ENCODE results near the gene GID8. TPM values are rescaled to one million over a fixed set of nuclear protein-coding genes. Genes with fewer than 3 reads are reported as not detected.

GID8 gene
- total RNA-seq, 2 donors from 2014 or later, result 33.4 to 39.9 TPM

- Mint-ChIP-seq H3K27ac (peak overlapping the region; percentile 80), H3K36me3 (ENCODE audit: low read depth) (peaks cover 2% of the 10 kb centered on the region)
Measured at GRCh38 chr20:62898093-62898964, 39.6 kb upstream of the GID8 start.

GRCh38 chr20:62898970-62899632, 38.8 kb upstream of the GID8 start:
- H3K9me3 ChIP-seq (ENCODE audit: control insufficient read depth, low read length, poor library complexity, severe bottlenecking), result no peaks in the 10 kb centered on the region
- DNase-seq (no peak), ATAC-seq (no peak)
- peak overlapping the region; percentile 73 for H3K4me3 Mint-ChIP-seq
- H3K36me3 Mint-ChIP-seq (ENCODE audit: low read depth), result peaks cover 2% of the 10 kb centered on the region
- H3K4me1 Mint-ChIP-seq, result peaks cover 21% of the 10 kb centered on the region
- H3K27ac Mint-ChIP-seq, result peak overlapping the region; percentile 80
- H3K27me3 Mint-ChIP-seq, result no peaks in the 10 kb centered on the region

More at GRCh38 chr20:62898093-62898964, 39.6 kb upstream of the GID8 start:
- no peak for DNase-seq
- Mint-ChIP-seq H3K4me1 (peaks cover 21% of the 10 kb centered on the region), H3K27me3 (no peaks in the 10 kb centered on the region), H3K4me3 (peak overlapping the region; percentile 36)
- H3K9me3 ChIP-seq (ENCODE audit: control insufficient read depth, low read length, poor library complexity, severe bottlenecking), result no peaks in the 10 kb centered on the region
- ATAC-seq, result no peak

GRCh38 chr20:62899633-62900051, 38.3 kb upstream of the GID8 start:
- Mint-ChIP-seq H3K27ac (peak overlapping the region; percentile 80), H3K4me1 (peaks cover 21% of the 10 kb centered on the region), H3K36me3 (ENCODE audit: low read depth) (no peaks in the 10 kb centered on the region), H3K27me3 (no peaks in the 10 kb centered on the region), H3K4me3 (peak overlapping the region; percentile 80)
- no peak for DNase-seq
- ATAC-seq, result no peak
- no peaks in the 10 kb centered on the region for H3K9me3 ChIP-seq (ENCODE audit: control insufficient read depth, low read length, poor library complexity, severe bottlenecking)

GRCh38 chr20:62900052-62900691, 37.8 kb upstream of the GID8 start:
- no peaks in the 10 kb centered on the region for H3K27me3 Mint-ChIP-seq

GRCh38 chr20:62900692-62901584, 37.0 kb upstream of the GID8 start:
- Mint-ChIP-seq H3K4me3 (peak overlapping the region; percentile 80), H3K27ac (peak overlapping the region; percentile 80), H3K4me1 (peaks cover 26% of the 10 kb centered on the region), H3K36me3 (ENCODE audit: low read depth) (peaks cover 8% of the 10 kb centered on the region), H3K27me3 (no peaks in the 10 kb centered on the region)
- ATAC-seq, result peak; percentile 61
- no peak for DNase-seq
- no peaks in the 10 kb centered on the region for H3K9me3 ChIP-seq (ENCODE audit: control insufficient read depth, low read length, poor library complexity, severe bottlenecking)

More at GRCh38 chr20:62900052-62900691, 37.8 kb upstream of the GID8 start:
- ATAC-seq (peak; percentile 93), DNase-seq (peak; percentile 50 to 78 (median 66))
- H3K4me3 Mint-ChIP-seq, result peak overlapping the region; percentile 80
- peaks cover 25% of the 10 kb centered on the region for H3K4me1 Mint-ChIP-seq
- H3K27ac Mint-ChIP-seq, result peak overlapping the region; percentile 80
- H3K36me3 Mint-ChIP-seq (ENCODE audit: low read depth), result peaks cover 5% of the 10 kb centered on the region
- H3K9me3 ChIP-seq (ENCODE audit: control insufficient read depth, low read length, poor library complexity, severe bottlenecking), result no peaks in the 10 kb centered on the region

GRCh38 chr20:62901891-62902290, 36.1 kb upstream of the GID8 start:
- DNase-seq (no peak), ATAC-seq (no peak)
- H3K9me3 ChIP-seq (ENCODE audit: control insufficient read depth, low read length, poor library complexity, severe bottlenecking), result no peaks in the 10 kb centered on the region
- no peak overlapping the region for H3K4me3 Mint-ChIP-seq
- H3K27me3 Mint-ChIP-seq, result no peaks in the 10 kb centered on the region
- peaks cover 26% of the 10 kb centered on the region for H3K4me1 Mint-ChIP-seq
- peaks cover 8% of the 10 kb centered on the region for H3K36me3 Mint-ChIP-seq (ENCODE audit: low read depth)
- H3K27ac Mint-ChIP-seq, result peak overlapping the region; percentile 80

- H3K27me3 Mint-ChIP-seq, result no peaks in the 10 kb centered on the region
- H3K9me3 ChIP-seq (ENCODE audit: control insufficient read depth, low read length, poor library complexity, severe bottlenecking), result no peaks in the 10 kb centered on the region
- peaks cover 8% of the 10 kb centered on the region for H3K36me3 Mint-ChIP-seq (ENCODE audit: low read depth)
- peaks cover 30% of the 10 kb centered on the region for H3K4me1 Mint-ChIP-seq
- ATAC-seq (no peak), DNase-seq (no peak)
- H3K27ac Mint-ChIP-seq, result peak overlapping the region; percentile 57
- no peak overlapping the region for H3K4me3 Mint-ChIP-seq
Measured at GRCh38 chr20:62902926-62903615, 34.9 kb upstream of the GID8 start.

- Mint-ChIP-seq H3K4me1 (peaks cover 20% of the 10 kb centered on the region), H3K4me3 (no peak overlapping the region), H3K27me3 (no peaks in the 10 kb centered on the region), H3K36me3 (ENCODE audit: low read depth) (peaks cover 13% of the 10 kb centered on the region), H3K27ac (peak overlapping the region; percentile 79)
- ATAC-seq, result no peak
- no peak for DNase-seq
- no peaks in the 10 kb centered on the region for H3K9me3 ChIP-seq (ENCODE audit: control insufficient read depth, low read length, poor library complexity, severe bottlenecking)
Measured at GRCh38 chr20:62905536-62906117, 32.3 kb upstream of the GID8 start.

GRCh38 chr20:62906209-62906608, 31.7 kb upstream of the GID8 start:
- Mint-ChIP-seq H3K27me3 (no peaks in the 10 kb centered on the region), H3K4me1 (peaks cover 22% of the 10 kb centered on the region), H3K4me3 (peak overlapping the region; percentile 7), H3K36me3 (ENCODE audit: low read depth) (peaks cover 13% of the 10 kb centered on the region), H3K27ac (peak overlapping the region; percentile 79)
- H3K9me3 ChIP-seq (ENCODE audit: control insufficient read depth, low read length, poor library complexity, severe bottlenecking), result no peaks in the 10 kb centered on the region
- DNase-seq (no peak), ATAC-seq (no peak)

GRCh38 chr20:62906647-62907375, 31.1 kb upstream of the GID8 start:
- H3K9me3 ChIP-seq (ENCODE audit: control insufficient read depth, low read length, poor library complexity, severe bottlenecking), result no peaks in the 10 kb centered on the region
- peaks cover 13% of the 10 kb centered on the region for H3K36me3 Mint-ChIP-seq (ENCODE audit: low read depth)
- H3K27ac Mint-ChIP-seq, result peak overlapping the region; percentile 79
- ATAC-seq (no peak), DNase-seq (no peak)
- peaks cover 22% of the 10 kb centered on the region for H3K4me1 Mint-ChIP-seq
- H3K27me3 Mint-ChIP-seq, result no peaks in the 10 kb centered on the region
- H3K4me3 Mint-ChIP-seq, result no peak overlapping the region
